ENCODE data around the gene HSPA5.

DNA sequence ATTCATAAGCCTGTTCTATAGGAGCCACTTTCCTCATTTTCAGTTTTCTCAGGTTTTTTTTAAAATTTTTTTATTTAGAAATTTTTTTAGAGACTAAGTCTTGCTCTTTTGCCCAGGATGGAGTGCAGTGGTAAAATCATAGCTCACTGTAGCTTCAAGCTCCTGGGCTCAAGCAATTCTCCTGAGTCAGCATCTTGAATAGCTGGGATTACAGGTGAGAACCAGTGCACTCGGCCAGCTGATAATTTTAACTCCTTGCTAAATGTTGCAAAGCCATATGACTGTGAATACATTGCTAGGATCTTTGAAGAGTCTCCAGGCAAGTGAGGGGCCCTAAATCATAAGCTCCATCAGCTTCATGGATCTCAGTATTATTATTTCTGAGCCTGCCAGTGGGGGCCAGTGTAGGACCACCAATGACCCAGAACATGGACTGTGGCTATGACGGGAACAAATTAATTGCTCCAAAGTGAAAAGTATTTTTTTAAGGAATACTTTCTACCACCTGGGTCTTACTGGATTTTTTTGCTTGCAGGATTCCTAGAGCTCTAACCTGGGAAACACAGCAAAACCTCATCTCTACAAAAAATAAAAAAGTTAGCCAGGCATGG lies 14.7 kb upstream of the HSPA5 start:
- TF ChIP-seq FOXM1 (IDR thresholded peaks at IDR 0.05; ENCODE audit: borderline replicate concordance), result no peak
- no peak for TF ChIP-seq CTBP1 (IDR thresholded peaks at IDR 0.05; ENCODE audit: borderline replicate concordance)
